ENCODE measurements around the gene ZP3.

Gene ZP3

GRCh38 chr7:76424413-76425111 lies at the start of gene ZP3:
ZP3 (plus strand) TSS chr7:76424950; CDS start chr7:76424965, 15 bp downstream.
- Histone ChIP-seq H3K27me3 (replicated peaks; ENCODE audit: control insufficient read depth, insufficient read depth, low read length) (no peaks in the 10 kb centered on the region), H3K4me3 (replicated peaks; ENCODE audit: low read depth, low read length) (no peak within 1 kb of the TSS), H3K36me3 (ENCODE audit: control insufficient read depth, insufficient read depth, low read length) (no peaks in the 10 kb centered on the region)
- peak; percentile 48 for DNase-seq (ENCODE audit: extremely low read depth, insufficient read length)
- TF ChIP-seq, protein P1, sequence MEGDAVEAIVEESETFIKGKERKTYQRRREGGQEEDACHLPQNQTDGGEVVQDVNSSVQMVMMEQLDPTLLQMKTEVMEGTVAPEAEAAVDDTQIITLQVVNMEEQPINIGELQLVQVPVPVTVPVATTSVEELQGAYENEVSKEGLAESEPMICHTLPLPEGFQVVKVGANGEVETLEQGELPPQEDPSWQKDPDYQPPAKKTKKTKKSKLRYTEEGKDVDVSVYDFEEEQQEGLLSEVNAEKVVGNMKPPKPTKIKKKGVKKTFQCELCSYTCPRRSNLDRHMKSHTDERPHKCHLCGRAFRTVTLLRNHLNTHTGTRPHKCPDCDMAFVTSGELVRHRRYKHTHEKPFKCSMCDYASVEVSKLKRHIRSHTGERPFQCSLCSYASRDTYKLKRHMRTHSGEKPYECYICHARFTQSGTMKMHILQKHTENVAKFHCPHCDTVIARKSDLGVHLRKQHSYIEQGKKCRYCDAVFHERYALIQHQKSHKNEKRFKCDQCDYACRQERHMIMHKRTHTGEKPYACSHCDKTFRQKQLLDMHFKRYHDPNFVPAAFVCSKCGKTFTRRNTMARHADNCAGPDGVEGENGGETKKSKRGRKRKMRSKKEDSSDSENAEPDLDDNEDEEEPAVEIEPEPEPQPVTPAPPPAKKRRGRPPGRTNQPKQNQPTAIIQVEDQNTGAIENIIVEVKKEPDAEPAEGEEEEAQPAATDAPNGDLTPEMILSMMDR (IDR thresholded peaks at IDR 0.05; ENCODE audit: insufficient read depth, low read length, poor library complexity, severe bottlenecking), result no peak

GRCh38 chr7:76375251-76375650 lies 49.5 kb upstream of the ZP3 start:
- Histone ChIP-seq H3K27me3 (replicated peaks; ENCODE audit: control insufficient read depth, insufficient read depth, low read length) (no peaks in the 10 kb centered on the region), H3K4me3 (replicated peaks; ENCODE audit: low read depth, low read length) (no peak overlapping the region), H3K36me3 (ENCODE audit: control insufficient read depth, insufficient read depth, low read length) (no peaks in the 10 kb centered on the region)
- TF ChIP-seq, protein P1 (IDR thresholded peaks at IDR 0.05; ENCODE audit: insufficient read depth, low read length, poor library complexity, severe bottlenecking), result no peak
- no peak for DNase-seq (ENCODE audit: extremely low read depth, insufficient read length)

- no peak overlapping the region for H3K4me3 ChIP-seq (replicated peaks; ENCODE audit: low read depth, low read length)
- H3K27me3 ChIP-seq (replicated peaks; ENCODE audit: control insufficient read depth, insufficient read depth, low read length), result no peaks in the 10 kb centered on the region
- no peak for DNase-seq (ENCODE audit: extremely low read depth, insufficient read length)
- no peaks in the 10 kb centered on the region for H3K36me3 ChIP-seq (ENCODE audit: control insufficient read depth, insufficient read depth, low read length)
- TF ChIP-seq, protein P1 (IDR thresholded peaks at IDR 0.05; ENCODE audit: insufficient read depth, low read length, poor library complexity, severe bottlenecking), result no peak
Measured at GRCh38 chr7:76377186-76377918, 47.4 kb upstream of the ZP3 start.

GRCh38 chr7:76380623-76380966 lies 44.2 kb upstream of the ZP3 start:
- no peaks in the 10 kb centered on the region for H3K27me3 ChIP-seq (replicated peaks; ENCODE audit: control insufficient read depth, insufficient read depth, low read length)
- DNase-seq (ENCODE audit: extremely low read depth, insufficient read length), result no peak
- H3K4me3 ChIP-seq (replicated peaks; ENCODE audit: low read depth, low read length), result no peak overlapping the region; the same call in 1 of the 2 replicates
- H3K36me3 ChIP-seq (ENCODE audit: control insufficient read depth, insufficient read depth, low read length), result no peaks in the 10 kb centered on the region
- TF ChIP-seq, protein P1 (IDR thresholded peaks at IDR 0.05; ENCODE audit: insufficient read depth, low read length, poor library complexity, severe bottlenecking), result no peak

- H3K4me3 ChIP-seq (replicated peaks; ENCODE audit: low read depth, low read length), result no peak overlapping the region
- TF ChIP-seq, protein P1 (IDR thresholded peaks at IDR 0.05; ENCODE audit: insufficient read depth, low read length, poor library complexity, severe bottlenecking), result no peak
- no peak for DNase-seq (ENCODE audit: extremely low read depth, insufficient read length)
- H3K27me3 ChIP-seq (replicated peaks; ENCODE audit: control insufficient read depth, insufficient read depth, low read length), result no peaks in the 10 kb centered on the region
- no peaks in the 10 kb centered on the region for H3K36me3 ChIP-seq (ENCODE audit: control insufficient read depth, insufficient read depth, low read length)
Measured at GRCh38 chr7:76381814-76382213, 42.9 kb upstream of the ZP3 start.

Measured in GM06990 (cell line).